Measurements from ENCODE around the gene C2orf92.

Gene C2orf92

DNA sequence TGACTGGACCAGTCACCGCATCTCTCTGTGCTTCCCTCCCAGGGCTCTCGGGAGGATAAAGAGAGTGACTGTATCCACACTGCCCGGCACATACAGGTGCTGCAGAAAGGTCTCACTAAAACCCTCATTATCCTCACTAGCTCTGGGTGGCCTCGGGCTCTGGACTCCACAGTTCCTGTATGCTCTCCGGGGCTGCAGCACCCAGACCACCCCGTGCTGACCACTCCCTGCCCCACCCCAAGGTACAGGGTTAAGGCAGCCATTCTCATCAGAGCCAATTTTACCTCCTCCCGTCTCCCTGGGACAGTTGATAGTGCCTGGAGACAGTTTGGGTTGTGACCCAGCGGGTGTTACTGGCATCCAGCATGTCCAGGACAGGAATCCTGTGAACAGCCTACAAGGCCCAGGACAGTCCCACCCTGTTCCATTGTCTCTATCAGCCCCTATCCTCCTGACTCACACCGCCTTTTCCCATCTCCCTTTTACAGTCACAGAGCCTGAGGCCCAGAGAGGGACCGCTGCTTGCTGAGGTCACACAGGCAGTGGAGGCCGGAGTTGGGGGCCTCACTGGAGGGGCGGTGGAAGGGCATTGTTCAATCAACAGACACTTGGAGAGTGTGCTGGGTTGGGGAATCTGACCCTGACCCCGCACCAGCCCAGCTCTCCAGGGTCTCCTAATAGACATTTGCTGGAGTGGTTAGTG is 45.6 kb downstream of the C2orf92 start:
- no peak for DNase-seq

- no peak for DNase-seq
Observed at GRCh38 chr2:97715951-97716694, 46.6 kb downstream of the C2orf92 start.

GRCh38 chr2:97716695-97717612 is 47.4 kb downstream of the C2orf92 start:
- no peak for DNase-seq

DNA sequence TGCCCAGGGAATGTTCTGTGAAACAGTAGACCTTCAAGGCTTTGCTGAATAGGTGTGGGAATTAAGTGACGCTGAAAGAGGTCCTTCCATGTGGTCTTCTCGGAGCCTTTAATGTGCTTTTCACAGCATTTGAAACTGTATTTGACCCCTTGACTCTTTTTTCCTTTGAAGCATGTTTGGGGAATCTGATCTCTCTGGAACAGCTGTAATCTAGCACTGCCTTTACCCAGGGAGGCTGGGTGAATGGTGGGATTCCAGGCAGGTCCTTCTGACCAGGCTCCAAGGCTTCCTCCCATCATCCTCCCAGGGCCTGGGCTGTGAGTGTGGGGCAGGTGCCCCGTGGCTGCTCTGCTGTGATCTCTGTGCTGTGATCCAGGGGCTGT is 48.1 kb downstream of the C2orf92 start:
- DNase-seq = no peak

GRCh38 chr2:97718051-97718882 is 48.8 kb downstream of the C2orf92 start:
- no peak for DNase-seq

- no peak for DNase-seq
Observed at GRCh38 chr2:97718942-97719341, 49.4 kb downstream of the C2orf92 start.

- no peak for DNase-seq
Observed at GRCh38 chr2:97719362-97720155, 50.0 kb downstream of the C2orf92 start.

DNA sequence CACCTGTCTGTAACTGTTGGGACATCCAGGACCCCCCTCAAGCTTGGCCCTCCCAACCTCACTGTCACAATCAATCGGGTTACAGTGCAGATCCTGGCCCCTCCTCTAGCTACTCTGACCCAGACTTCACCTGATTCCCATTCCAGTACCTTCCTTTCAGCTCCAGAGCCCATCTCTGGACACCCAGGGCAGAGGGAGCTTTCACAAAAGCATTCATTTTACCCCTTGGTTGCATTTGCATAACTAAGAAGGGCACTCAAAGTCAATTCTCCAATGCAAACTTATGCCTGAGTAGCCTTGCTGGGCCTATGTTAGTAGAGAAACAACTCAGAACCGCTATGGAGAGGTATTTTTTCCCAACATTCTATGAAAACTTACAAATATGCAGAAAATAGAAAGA is 51.2 kb downstream of the C2orf92 start:
- DNase-seq = no peak

- no peak for DNase-seq
Observed at GRCh38 chr2:97722227-97722626, 52.7 kb downstream of the C2orf92 start.

DNA sequence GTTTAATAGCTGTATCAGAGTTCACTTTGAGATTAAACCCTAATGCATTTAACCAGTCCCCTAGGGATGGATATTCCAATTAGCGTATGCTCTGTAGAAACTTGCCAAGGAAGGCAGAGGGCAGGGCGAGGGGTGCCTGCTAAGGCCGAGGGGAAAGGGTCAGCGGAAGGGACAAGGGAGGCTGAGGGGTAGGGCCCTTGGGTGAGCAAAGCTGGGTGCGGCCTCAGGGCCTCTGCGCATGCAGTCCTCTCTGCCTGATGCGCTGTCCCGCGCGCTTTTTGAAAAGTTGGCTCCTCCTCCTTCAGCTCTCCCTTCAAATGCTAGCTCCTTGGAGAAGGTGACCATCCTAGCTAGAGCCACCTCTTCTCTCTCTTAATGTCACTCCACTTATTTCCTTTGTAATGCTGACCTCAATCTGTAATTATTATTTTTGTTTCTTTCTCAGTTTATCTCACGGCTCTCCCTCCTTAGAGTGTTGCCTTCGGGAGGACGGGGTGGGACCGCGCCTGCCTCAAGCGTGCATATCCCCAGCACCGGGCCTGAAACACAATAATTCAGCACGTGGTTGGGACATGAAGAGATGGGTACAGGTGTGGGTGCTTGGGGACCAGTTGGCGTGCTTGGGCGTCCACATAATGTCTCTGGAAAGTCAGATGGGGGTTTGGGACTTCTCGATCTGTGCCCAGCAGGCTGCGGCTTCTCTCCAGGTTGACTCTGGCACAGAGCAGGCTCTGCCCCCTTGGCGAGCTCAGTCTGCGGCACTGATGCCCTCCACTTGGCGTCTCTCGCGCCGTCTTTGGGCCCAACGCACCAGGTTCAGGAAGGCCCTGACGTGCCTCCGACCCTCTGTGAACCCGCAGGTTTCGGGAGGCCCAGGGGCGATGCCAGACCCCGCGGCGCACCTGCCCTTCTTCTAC is 53.9 kb downstream of the C2orf92 start:
- DNase-seq = no peak

DNA sequence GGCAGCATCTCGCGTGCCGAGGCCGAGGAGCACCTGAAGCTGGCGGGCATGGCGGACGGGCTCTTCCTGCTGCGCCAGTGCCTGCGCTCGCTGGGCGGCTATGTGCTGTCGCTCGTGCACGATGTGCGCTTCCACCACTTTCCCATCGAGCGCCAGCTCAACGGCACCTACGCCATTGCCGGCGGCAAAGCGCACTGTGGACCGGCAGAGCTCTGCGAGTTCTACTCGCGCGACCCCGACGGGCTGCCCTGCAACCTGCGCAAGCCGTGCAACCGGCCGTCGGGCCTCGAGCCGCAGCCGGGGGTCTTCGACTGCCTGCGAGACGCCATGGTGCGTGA is 54.5 kb downstream of the C2orf92 start:
- no peak for DNase-seq

- DNase-seq = no peak
Observed at GRCh38 chr2:97724501-97724900, 55.0 kb downstream of the C2orf92 start.

DNA sequence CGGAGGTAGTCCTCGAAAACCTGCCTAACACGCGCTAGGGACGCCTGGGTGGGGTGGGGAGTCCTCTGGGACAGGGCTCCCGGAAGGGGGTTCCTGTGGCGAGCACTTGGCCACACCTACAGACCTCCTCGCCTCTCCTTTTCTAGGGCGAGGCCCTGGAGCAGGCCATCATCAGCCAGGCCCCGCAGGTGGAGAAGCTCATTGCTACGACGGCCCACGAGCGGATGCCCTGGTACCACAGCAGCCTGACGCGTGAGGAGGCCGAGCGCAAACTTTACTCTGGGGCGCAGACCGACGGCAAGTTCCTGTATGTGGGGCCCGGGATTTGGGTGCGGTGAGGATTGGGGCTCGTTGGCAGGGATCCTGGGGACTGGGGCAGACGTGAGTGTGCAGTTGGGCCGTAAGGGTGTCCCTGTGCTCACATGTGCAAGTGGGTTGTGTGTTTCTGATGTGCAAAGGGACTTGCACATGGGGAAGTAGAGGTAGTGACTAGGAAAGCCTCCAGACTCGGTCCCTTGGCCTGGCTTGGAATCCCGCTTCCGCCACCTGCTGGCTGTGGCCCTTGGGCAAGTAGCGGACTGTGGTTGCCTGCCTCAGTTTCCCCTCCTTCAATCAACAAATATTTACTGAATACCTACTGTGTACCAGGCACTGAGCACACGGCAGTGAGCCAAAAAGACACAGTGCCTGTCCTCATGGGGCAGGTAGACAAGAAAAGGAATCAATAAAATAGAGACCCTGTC is 55.6 kb downstream of the C2orf92 start:
- DNase-seq = no peak

DNA sequence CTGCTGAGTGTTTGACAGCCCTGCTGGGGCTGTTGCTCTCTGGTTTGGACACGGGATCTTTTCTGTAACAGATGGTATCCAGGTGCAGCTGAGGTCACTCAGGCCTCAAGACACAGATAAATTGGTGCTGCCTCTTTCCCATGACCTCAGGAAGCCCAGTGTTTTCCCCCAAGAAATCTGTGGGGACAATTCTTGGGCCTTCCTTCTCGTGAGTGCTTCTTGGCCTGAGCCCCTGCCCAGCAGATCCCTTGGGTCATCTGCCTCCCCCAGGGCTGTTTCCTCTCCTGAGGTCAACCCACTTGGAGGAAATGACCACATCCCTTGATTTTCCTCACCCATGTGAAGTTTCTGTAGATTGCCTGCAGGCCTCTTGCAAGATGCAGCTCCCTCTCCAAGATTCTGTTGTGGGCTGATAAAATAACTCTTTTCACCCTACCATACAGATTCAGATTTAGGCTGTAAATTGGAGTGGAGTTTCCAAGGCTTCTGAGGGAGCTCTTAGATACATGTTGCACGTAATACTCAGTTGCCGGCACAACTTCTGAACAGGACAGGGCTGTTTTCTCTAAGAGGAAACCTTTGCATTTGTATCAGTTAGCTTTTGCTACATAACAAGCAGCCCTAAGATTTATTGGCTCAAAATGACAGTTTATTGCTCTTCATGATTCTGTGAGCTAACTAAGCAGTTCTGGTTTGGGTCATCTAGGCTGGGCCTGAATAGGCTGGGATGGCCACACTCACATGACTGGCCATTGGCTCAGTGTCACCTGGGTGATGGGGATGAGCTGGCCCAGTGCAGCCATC is 57.0 kb downstream of the C2orf92 start:
- DNase-seq = no peak

DNA sequence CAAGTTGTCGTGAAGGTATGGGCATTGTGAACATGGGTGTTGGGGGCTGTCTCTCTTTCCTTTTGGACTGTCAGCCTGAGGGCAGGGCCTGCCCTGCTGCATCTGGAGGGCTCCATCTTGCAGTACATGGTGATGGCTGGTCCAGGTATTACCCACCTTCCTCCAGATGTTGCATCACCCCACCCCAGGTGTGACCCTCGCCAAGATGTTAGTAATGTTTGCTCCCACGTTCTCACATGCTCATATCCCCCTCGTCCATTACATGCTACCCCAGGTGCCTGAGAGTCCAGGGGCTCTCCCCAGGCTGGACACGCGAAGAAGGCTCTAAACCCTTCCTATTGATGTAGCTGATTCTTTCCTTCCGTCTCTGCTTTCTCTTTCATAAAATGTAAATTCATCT is 57.8 kb downstream of the C2orf92 start:
- DNase-seq = no peak

- DNase-seq = no peak
Observed at GRCh38 chr2:97728091-97728731, 58.7 kb downstream of the C2orf92 start.

DNA sequence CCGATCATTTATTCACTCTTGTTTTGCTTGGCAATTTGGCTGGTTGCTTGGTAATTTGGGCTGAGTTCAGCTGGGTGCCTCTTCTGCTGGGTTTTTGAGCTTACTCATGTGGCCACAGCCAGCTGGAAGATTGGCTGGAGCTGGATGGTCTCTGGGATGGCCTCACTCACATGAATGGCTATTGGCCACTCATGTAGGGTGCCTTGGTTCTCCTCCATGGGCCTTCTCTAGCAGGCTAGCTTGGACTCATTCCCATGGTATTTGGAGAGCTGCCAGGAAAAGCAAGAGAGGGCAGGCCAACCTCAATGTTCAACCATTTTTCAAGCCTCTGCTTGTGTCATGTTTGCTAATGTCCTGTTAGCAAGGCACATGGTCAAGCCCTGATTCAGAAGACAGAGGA is 60.7 kb downstream of the C2orf92 start:
- DNase-seq = no peak

DNA sequence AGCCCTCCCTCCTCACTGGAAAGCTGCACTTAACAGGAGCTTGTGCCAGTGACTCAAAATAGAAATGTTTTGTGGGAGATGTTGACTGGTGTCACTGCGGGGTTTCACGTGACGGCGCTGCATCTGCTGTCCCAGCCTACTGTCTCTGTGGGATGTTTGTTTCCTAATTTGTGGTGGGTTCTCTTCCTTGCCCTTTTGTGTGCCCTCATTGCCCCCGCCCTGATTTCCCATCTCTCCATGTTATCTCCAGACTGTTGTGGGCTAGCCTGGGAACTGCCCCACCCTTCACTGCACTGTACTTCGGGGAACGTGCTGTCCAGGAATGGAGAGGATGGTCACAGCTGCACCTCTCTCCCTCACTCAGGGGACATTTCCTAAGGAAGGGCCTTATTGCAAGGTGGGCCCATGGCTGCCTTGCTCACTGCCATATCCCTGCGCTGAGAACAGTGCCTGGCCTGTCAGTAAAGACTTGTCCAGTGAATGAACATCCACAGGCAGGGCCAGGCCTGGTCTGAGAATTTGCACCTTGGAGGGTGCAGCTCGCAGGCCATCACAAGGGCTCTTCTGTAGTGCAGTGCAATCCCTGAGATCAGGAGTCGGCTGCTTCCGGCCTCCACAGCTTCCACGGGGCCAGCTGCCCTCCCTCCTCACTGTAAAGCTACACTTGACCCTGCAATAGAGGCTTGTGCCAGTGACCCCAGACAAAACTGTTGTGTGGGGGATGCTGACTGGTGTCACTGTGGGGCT is 61.9 kb downstream of the C2orf92 start:
- no peak for DNase-seq
